NT2/D1 (cell line): ENCODE results near the gene COL26A1.

Experiments
- SUZ12 ChIP-seq: IDR thresholded peaks from 2 replicates; pipeline ENCODE4 v1.6.1; 2011; ENCODE audit not compliant: insufficient read length, insufficient read depth; ENCODE audit errors: extremely low read depth
- YY1 ChIP-seq: IDR thresholded peaks from 2 replicates; pipeline ENCODE4 v1.6.1; 2011; ENCODE audit not compliant: insufficient read length, insufficient read depth
- ZNF274 ChIP-seq: IDR thresholded peaks from 2 replicates; pipeline ENCODE4 v1.6.1; 2011; ENCODE audit warnings: mild to moderate bottlenecking, low read depth, low read length

- TF ChIP-seq SUZ12 (no peak), ZNF274 (no peak), YY1 (no peak)
Measured at GRCh38 chr7:101589052-101589451, 226.4 kb downstream of the COL26A1 start.
